Mesothelial cell of epicardium (in vitro differentiated cells): ENCODE results near the gene MAGEB10. TPM values are rescaled to one million over a fixed set of nuclear protein-coding genes. Genes with fewer than 3 reads are reported as not detected.

ENCODE experiments used
- DNase-seq, 2 experiments: peaks; one replicate each; pipeline ENCODE4 v3.0.0; 2021; ENCODE audit warnings: low spot score in 2 of 2; ENCODE audit not compliant: unreplicated experiment in 2 of 2
- H3K27ac Mint-ChIP-seq: 2 replicates; pipeline ENCODE4 v1.8.0; 2021; ENCODE audit warnings: mixed read lengths
- H3K27me3 Mint-ChIP-seq: 2 replicates; pipeline ENCODE4 v1.8.0; 2021; ENCODE audit warnings: low read depth, mixed read lengths
- H3K36me3 Mint-ChIP-seq: 2 replicates; pipeline ENCODE4 v1.8.0; 2021; ENCODE audit warnings: mixed read lengths
- H3K4me1 Mint-ChIP-seq: 2 replicates; pipeline ENCODE4 v1.8.0; 2021; ENCODE audit warnings: mixed read lengths
- H3K4me3 Mint-ChIP-seq: 2 replicates; pipeline ENCODE4 v1.8.0; 2021; ENCODE audit warnings: mild to moderate bottlenecking, moderate library complexity, mixed read lengths
- H3K9me3 Mint-ChIP-seq: 2 replicates; pipeline ENCODE4 v1.8.0; 2021; ENCODE audit warnings: mixed read lengths
- CTCF ChIP-seq: fragments of 200-600 bp; sonication (generic); IDR thresholded peaks from one replicate; pipeline ENCODE4 v1.5.0; 2021; ENCODE audit warnings: antibody characterized with exemption; ENCODE audit not compliant: unreplicated experiment
- total RNA-seq: library from RNA; stranded (reverse); gene quantifications from 3 replicates; pipeline ENCODE4 v1.2.1, GENCODE V29; 2021

The MAGEB10 gene
- not detected in 3 replicates for total RNA-seq

- no peaks in the 10 kb centered on the region for H3K27me3 Mint-ChIP-seq
- H3K36me3 Mint-ChIP-seq, result peaks cover 2% of the 10 kb centered on the region
- no peak within 1 kb of the TSS for H3K27ac Mint-ChIP-seq
- H3K9me3 Mint-ChIP-seq, result peaks cover 67% of the 10 kb centered on the region
- TF ChIP-seq CTCF, result no peak
- H3K4me1 Mint-ChIP-seq, result peaks cover 5% of the 10 kb centered on the region
- no peak within 1 kb of the TSS for H3K4me3 Mint-ChIP-seq
- DNase-seq, result no peak
Observed at GRCh38 chrX:27807690-27808089, at the start of gene MAGEB10. MAGEB10 (plus strand) TSS chrX:27807990; CDS start chrX:27821307, 13,317 bp downstream.

DNA sequence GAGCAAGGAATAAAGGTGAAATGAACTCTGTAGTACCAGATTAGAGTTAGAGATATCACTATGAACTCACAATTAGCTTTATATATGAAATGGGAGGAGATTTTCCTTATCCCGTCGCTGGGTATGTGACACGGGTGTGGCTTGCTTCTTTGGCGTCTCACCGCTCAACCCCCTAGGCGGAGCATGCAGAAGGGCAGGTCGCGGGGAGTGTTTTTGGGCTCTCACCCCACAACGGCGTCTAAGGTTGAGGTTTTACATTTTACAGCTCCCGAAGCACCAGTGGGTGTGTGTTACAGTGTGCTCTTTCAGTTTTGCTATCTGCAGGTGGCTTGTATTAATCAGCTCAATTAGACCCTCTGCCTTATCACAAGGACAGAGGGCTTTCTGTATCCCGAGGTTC is 42.1 kb upstream of the MAGEB10 start:
- TF ChIP-seq CTCF, result no peak
- Mint-ChIP-seq H3K27ac (no peak overlapping the region), H3K4me3 (no peak overlapping the region), H3K4me1 (no peaks in the 10 kb centered on the region), H3K36me3 (no peaks in the 10 kb centered on the region), H3K9me3 (peaks cover 30% of the 10 kb centered on the region), H3K27me3 (no peaks in the 10 kb centered on the region)
- DNase-seq, result no peak

DNA sequence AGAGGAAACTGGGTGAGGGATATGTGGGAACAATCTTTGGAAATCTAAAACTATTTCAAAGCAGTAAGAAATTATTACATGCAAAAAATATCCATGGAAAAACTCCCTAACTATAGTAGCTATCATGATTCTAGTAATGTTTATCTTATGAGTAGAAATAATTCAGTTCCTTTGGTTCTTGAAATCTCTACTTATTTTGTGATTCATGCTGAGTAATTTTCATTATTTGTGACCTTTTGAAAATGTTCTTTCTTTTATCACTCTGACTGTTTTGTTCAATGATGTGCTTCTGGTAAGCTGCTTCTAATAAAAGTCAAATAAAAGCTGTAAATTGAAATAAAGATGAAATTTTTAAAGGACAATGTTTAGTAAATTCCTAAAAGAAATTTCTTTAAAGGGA is 40.4 kb upstream of the MAGEB10 start:
- Mint-ChIP-seq H3K4me3 (no peak overlapping the region), H3K27me3 (no peaks in the 10 kb centered on the region), H3K36me3 (no peaks in the 10 kb centered on the region), H3K9me3 (peaks cover 32% of the 10 kb centered on the region), H3K27ac (no peak overlapping the region), H3K4me1 (no peaks in the 10 kb centered on the region)
- DNase-seq, result no peak
- no peak for TF ChIP-seq CTCF

DNA sequence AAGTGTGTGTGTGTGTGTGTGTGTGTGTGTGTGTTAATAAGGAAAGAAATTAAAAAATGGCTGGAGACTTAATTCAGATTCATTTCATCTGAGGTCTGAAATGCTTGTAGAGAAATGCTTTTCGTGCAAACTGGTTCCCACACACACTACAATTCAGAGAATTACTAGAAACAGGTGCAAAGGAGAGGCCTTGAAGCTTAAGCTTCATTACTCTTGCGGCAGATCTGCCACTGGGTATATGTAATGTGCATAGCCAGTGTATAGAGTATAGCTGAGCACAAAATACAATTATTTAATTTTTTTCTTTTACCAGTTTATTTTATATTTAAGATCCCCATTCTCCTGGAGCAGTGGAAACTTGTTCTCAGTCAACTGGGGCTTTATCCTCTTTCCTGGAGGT is 31.8 kb upstream of the MAGEB10 start:
- Mint-ChIP-seq H3K27ac (no peak overlapping the region), H3K9me3 (peaks cover 31% of the 10 kb centered on the region), H3K36me3 (no peaks in the 10 kb centered on the region), H3K4me3 (no peak overlapping the region), H3K4me1 (no peaks in the 10 kb centered on the region), H3K27me3 (no peaks in the 10 kb centered on the region)
- no peak for TF ChIP-seq CTCF
- DNase-seq, result no peak

GRCh38 chrX:27796640-27797257 is 11.0 kb upstream of the MAGEB10 start:
- Mint-ChIP-seq H3K9me3 (peaks cover 12% of the 10 kb centered on the region), H3K4me3 (no peak overlapping the region), H3K27me3 (no peaks in the 10 kb centered on the region), H3K4me1 (no peaks in the 10 kb centered on the region), H3K36me3 (no peaks in the 10 kb centered on the region), H3K27ac (no peak overlapping the region)
- DNase-seq, result no peak
- TF ChIP-seq CTCF, result no peak

- H3K27me3 Mint-ChIP-seq, result no peaks in the 10 kb centered on the region
- H3K36me3 Mint-ChIP-seq, result no peaks in the 10 kb centered on the region
- no peak overlapping the region for H3K27ac Mint-ChIP-seq
- no peak for TF ChIP-seq CTCF
- H3K9me3 Mint-ChIP-seq, result peaks cover 17% of the 10 kb centered on the region
- H3K4me1 Mint-ChIP-seq, result no peaks in the 10 kb centered on the region
- H3K4me3 Mint-ChIP-seq, result no peak overlapping the region
- no peak for DNase-seq
Observed at GRCh38 chrX:27797575-27797974, 10.2 kb upstream of the MAGEB10 start.
